DND-41 (cell line): ENCODE measurements around the gene SNX25.

Experiments used
- ATAC-seq: fragments of 200-7000 bp; cut with Tn5 transposase; 3 replicates; pipeline ENCODE4 v1.9.1; 2021; ENCODE audit warnings: low read depth; ENCODE audit not compliant: insufficient read depth
- DNase-seq: peaks from one replicate; pipeline ENCODE4 v3.0.0-alpha.2; 2020
- H2AFZ ChIP-seq: 2 replicates; pipeline ENCODE4 v1.6.0; 2012; ENCODE audit warnings: low read depth, low read length
- H3K27ac ChIP-seq: 2 replicates; pipeline ENCODE4 v1.5.1; 2012; ENCODE audit warnings: low read length, inconsistent platforms
- H3K27me3 ChIP-seq: fragments of 200-600 bp; sonication (generic); 2 replicates; pipeline ENCODE4 v1.6.0; 2012; ENCODE audit warnings: low read length, mild to moderate bottlenecking, inconsistent platforms; ENCODE audit not compliant: insufficient read depth, poor library complexity
- H3K36me3 ChIP-seq: 2 replicates; pipeline ENCODE4 v1.5.1; 2012; ENCODE audit warnings: low read length, inconsistent platforms; ENCODE audit not compliant: insufficient read depth
- H3K4me1 ChIP-seq: 2 replicates; pipeline ENCODE4 v1.5.1; 2012; ENCODE audit warnings: mild to moderate bottlenecking, low read length; ENCODE audit not compliant: insufficient read depth
- H3K4me2 ChIP-seq: 2 replicates; pipeline ENCODE4 v1.6.0; 2012; ENCODE audit warnings: mild to moderate bottlenecking, moderate library complexity, low read length, inconsistent platforms; ENCODE audit not compliant: insufficient read depth
- H3K4me3 ChIP-seq, 2 experiments: fragments of 200-600 bp in 1 of 2; shearing (Covaris generic) in 1 of 2; 2 replicates each; pipeline ENCODE4 v1.5.1; 2012 to 2016; ENCODE audit warnings: inconsistent platforms in 2 of 2, low read length in 2 of 2, mild to moderate bottlenecking in 2 of 2, low read depth in 1 of 2, moderate library complexity in 1 of 2
- H3K79me2 ChIP-seq: 2 replicates; pipeline ENCODE4 v1.6.0; 2012; ENCODE audit warnings: low read length, inconsistent platforms; ENCODE audit not compliant: insufficient read depth
- H3K9ac ChIP-seq: 2 replicates; pipeline ENCODE4 v1.6.0; 2012; ENCODE audit warnings: low read depth, mild to moderate bottlenecking, inconsistent platforms, low read length, moderate library complexity
- H3K9me3 ChIP-seq: 2 replicates; pipeline ENCODE4 v1.5.1; 2012; ENCODE audit warnings: low read length, moderate library complexity, mild to moderate bottlenecking, inconsistent platforms; ENCODE audit not compliant: insufficient read depth, severe bottlenecking
- H4K20me1 ChIP-seq: 2 replicates; pipeline ENCODE4 v1.6.0; 2012; ENCODE audit warnings: low read length; ENCODE audit not compliant: insufficient read depth
- CTCF ChIP-seq: IDR thresholded peaks from 2 replicates; pipeline ENCODE4 v1.5.1; 2012; ENCODE audit warnings: borderline replicate concordance, low read length, moderate library complexity, mild to moderate bottlenecking; ENCODE audit not compliant: poor library complexity, severe bottlenecking; ENCODE audit errors: extremely low read depth
- EZH2 ChIP-seq: IDR thresholded peaks from 3 replicates; pipeline ENCODE4 v1.6.1; 2012; ENCODE audit warnings: borderline replicate concordance, low read depth, mild to moderate bottlenecking, moderate library complexity, low read length, inconsistent platforms; ENCODE audit not compliant: severe bottlenecking

The SNX25 gene

GRCh38 chr4:185364886-185365285, 155.5 kb downstream of the SNX25 start:
- Histone ChIP-seq H3K4me2 (no peak overlapping the region), H3K9ac (no peak overlapping the region), H3K4me3 (no peak overlapping the region), H3K27ac (no peak overlapping the region), H3K9me3 (no peaks in the 10 kb centered on the region), H3K27me3 (no peaks in the 10 kb centered on the region), H3K4me1 (no peaks in the 10 kb centered on the region), H3K36me3 (no peaks in the 10 kb centered on the region), H4K20me1 (no peaks in the 10 kb centered on the region), H2AFZ (no peak overlapping the region), H3K79me2 (no peaks in the 10 kb centered on the region)
- ATAC-seq (no peak), DNase-seq (no peak)
- no peak for TF ChIP-seq EZH2
- TF ChIP-seq CTCF = no peak

- Histone ChIP-seq H3K4me1 (no peaks in the 10 kb centered on the region), H3K9ac (no peak overlapping the region), H3K4me3 (no peak overlapping the region), H2AFZ (no peak overlapping the region), H3K79me2 (no peaks in the 10 kb centered on the region), H3K27ac (no peak overlapping the region), H3K4me2 (no peak overlapping the region), H3K9me3 (no peaks in the 10 kb centered on the region), H3K27me3 (no peaks in the 10 kb centered on the region), H3K36me3 (no peaks in the 10 kb centered on the region), H4K20me1 (no peaks in the 10 kb centered on the region)
- ATAC-seq = no peak
- no peak for TF ChIP-seq CTCF
- no peak for TF ChIP-seq EZH2
- DNase-seq = no peak
These were observed 160.3 kb downstream of the SNX25 start for GRCh38 chr4:185369731-185370130.

- Histone ChIP-seq H3K27ac (no peak overlapping the region), H3K9me3 (no peaks in the 10 kb centered on the region), H3K4me3 (no peak overlapping the region), H2AFZ (no peak overlapping the region), H3K4me2 (no peak overlapping the region), H3K9ac (no peak overlapping the region), H3K79me2 (no peaks in the 10 kb centered on the region), H4K20me1 (no peaks in the 10 kb centered on the region), H3K27me3 (no peaks in the 10 kb centered on the region), H3K36me3 (no peaks in the 10 kb centered on the region), H3K4me1 (no peaks in the 10 kb centered on the region)
- TF ChIP-seq EZH2 (no peak), CTCF (no peak)
- DNase-seq (no peak), ATAC-seq (no peak)
These were observed 161.0 kb downstream of the SNX25 start for GRCh38 chr4:185370268-185370949.

GRCh38 chr4:185371702-185372101, 162.3 kb downstream of the SNX25 start:
- H3K4me3 ChIP-seq = no peak overlapping the region
- no peak overlapping the region for H3K9ac ChIP-seq
- no peak for DNase-seq
- no peaks in the 10 kb centered on the region for H3K4me1 ChIP-seq
- no peak overlapping the region for H3K4me2 ChIP-seq
- H3K9me3 ChIP-seq = no peaks in the 10 kb centered on the region
- no peak overlapping the region for H2AFZ ChIP-seq
- no peak for ATAC-seq
- H3K79me2 ChIP-seq = no peaks in the 10 kb centered on the region
- no peaks in the 10 kb centered on the region for H4K20me1 ChIP-seq
- TF ChIP-seq CTCF = no peak
- no peak for TF ChIP-seq EZH2
- H3K27me3 ChIP-seq = no peaks in the 10 kb centered on the region
- H3K27ac ChIP-seq = no peak overlapping the region
- no peaks in the 10 kb centered on the region for H3K36me3 ChIP-seq
